A673 (cell line): ENCODE data around the gene CARMIL1. TPM values are rescaled to one million over a fixed set of nuclear protein-coding genes. Genes with fewer than 3 reads are reported as not detected.
A peak's percentile ranks its signal among the peaks of the same experiment; 100 is the strongest.

ENCODE experiments used
- BruUV-seq: library from RNA; stranded (reverse); fragments of 400-500 nt; replicated peaks from 2 replicates; lab custom pipeline; 2021; lab: Mats Ljungman, UMichigan
- CTCF ChIA-PET: fragments of 300-600 bp; sonication (Branson Sonifier 250); formaldehyde crosslinking; loops from one replicate; lab custom pipeline; 2022; ENCODE audit warnings: antibody characterized with exemption; lab: Charles Lee
- POLR2A ChIA-PET: fragments of 300-600 bp; sonication (Branson Sonifier 250); formaldehyde crosslinking; loops from one replicate; lab custom pipeline; 2022; ENCODE audit warnings: antibody characterized with exemption; ENCODE audit not compliant: low non-redundant PET; lab: Charles Lee
- DNase-seq: peaks from one replicate; pipeline ENCODE4 v3.0.0-alpha.2; 2015; ENCODE audit warnings: low spot score
- H3K27ac ChIP-seq: fragments of 200-600 bp; sonication (generic); 2 replicates; pipeline ENCODE4 v1.5.1; 2016; ENCODE audit warnings: mixed run types, low read depth, mild to moderate bottlenecking, mixed read lengths, antibody characterized with exemption, low read length; ENCODE audit not compliant: poor library complexity, severe bottlenecking
- H3K27me3 ChIP-seq: fragments of 200-600 bp; sonication (generic); replicated peaks from 2 replicates; pipeline ENCODE4 v1.6.1; 2017; ENCODE audit warnings: mixed run types, low read depth, mild to moderate bottlenecking, mixed read lengths, antibody characterized with exemption, low read length; ENCODE audit not compliant: insufficient read depth, poor library complexity
- H3K36me3 ChIP-seq: fragments of 200-600 bp; sonication (generic); 2 replicates; pipeline ENCODE4 v1.6.1; 2016; ENCODE audit warnings: mixed run types, mild to moderate bottlenecking, mixed read lengths, antibody characterized with exemption, low read length; ENCODE audit not compliant: insufficient read depth, poor library complexity, severe bottlenecking
- H3K4me1 ChIP-seq: fragments of 200-600 bp; sonication (generic); 2 replicates; pipeline ENCODE4 v1.6.1; 2017; ENCODE audit warnings: mixed run types, mild to moderate bottlenecking, mixed read lengths, antibody characterized with exemption, low read length; ENCODE audit not compliant: insufficient read depth, poor library complexity, severe bottlenecking
- H3K4me3 ChIP-seq: fragments of 200-600 bp; sonication (generic); 2 replicates; pipeline ENCODE4 v1.5.1; 2016; ENCODE audit warnings: low read depth, mixed run types, mild to moderate bottlenecking, mixed read lengths, low read length; ENCODE audit not compliant: poor library complexity, severe bottlenecking
- H3K9me3 ChIP-seq: fragments of 200-600 bp; sonication (generic); 2 replicates; pipeline ENCODE4 v1.6.1; 2016; ENCODE audit warnings: mixed run types, low read depth, mild to moderate bottlenecking, mixed read lengths, antibody characterized with exemption, low read length; ENCODE audit not compliant: poor library complexity, severe bottlenecking
- EZH2 ChIP-seq: fragments of 200-600 bp; sonication (generic); IDR thresholded peaks from 2 replicates; pipeline ENCODE4 v1.6.1; 2017; ENCODE audit warnings: borderline replicate concordance, low read depth, mild to moderate bottlenecking, mixed read lengths, antibody characterized with exemption, low read length; ENCODE audit not compliant: poor library complexity, severe bottlenecking
- intact Hi-C: fragments of 100-400 bp; cut with micrococcal nuclease; formaldehyde crosslinking; loops from one replicate; pipeline ENCODE4 v1.10.0; 2022; ENCODE audit not compliant: unreplicated experiment
- total RNA-seq: library from RNA; stranded (reverse); gene quantifications from 2 replicates; pipeline ENCODE4 v1.2.3, GENCODE V29; 2021
- TF ChIP-seq, protein P1 (sequence below): fragments of 300-800, 200-600 bp; sonication (generic); conservative IDR thresholded peaks from 2 replicates; pipeline ENCODE4 v1.5.1; 2017; ENCODE audit warnings: low read depth, mild to moderate bottlenecking, antibody characterized with exemption, low read length, moderate library complexity, mixed read lengths

The CARMIL1 gene
- total RNA-seq, 1 experiment from 2014 or later = 7.2 TPM

DNA sequence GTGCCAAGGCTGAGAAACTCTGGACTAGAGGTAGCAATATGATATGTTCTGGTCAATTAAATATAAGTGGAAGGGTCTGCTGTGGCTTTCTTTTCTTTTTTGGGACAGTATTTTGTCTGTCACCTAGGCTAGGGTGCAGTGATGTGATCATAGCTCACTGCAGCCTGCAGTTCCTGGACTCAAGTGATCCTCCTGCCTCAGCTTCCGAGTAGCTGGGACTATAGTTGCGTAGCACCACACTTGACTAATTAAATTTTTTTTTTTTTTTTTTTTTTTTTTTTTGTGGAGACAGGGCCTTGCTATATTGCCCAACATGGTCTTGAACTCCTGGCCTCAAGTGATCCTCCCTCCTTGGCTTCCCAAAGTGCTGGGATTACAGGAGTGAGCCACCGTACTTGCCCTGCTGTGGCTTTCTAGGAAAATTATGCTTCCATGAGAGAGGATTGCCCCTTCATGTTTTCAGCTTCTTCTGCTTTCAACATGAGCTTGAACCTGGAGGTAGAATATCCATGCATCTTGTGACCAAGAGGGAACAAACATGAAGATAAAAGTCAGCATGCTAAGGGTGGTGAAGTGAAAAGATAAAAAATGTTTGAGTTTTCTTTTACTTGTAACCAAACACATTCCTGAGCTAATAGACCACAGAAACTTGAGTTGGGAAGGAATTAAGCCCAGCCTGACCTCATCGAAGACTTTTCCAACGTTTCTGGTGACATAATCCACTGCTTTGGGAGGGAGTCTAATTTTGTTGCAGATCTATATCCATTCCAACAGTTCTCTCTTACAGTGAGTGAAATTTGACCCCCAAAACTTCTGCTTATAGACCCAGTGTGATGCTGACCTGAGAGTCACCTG is 75.1 kb downstream of the CARMIL1 start:
- BruUV-seq = no TSS peak
- Histone ChIP-seq H3K9me3 (no peaks in the 10 kb centered on the region), H3K27me3 (no peaks in the 10 kb centered on the region), H3K4me1 (peaks cover 1% of the 10 kb centered on the region), H3K4me3 (no peak overlapping the region), H3K36me3 (no peaks in the 10 kb centered on the region), H3K27ac (no peak overlapping the region)
- DNase-seq = no peak
- ChIA-PET POLR2A (interaction anchor here (0.6 kb wide), 1 partner anchor 11 kb away, joined by 6 read pairs; no protein-coding TSS in a partner anchor), CTCF (no interaction called here)
- intact Hi-C loops = no loop called here
- no peak for TF ChIP-seq EZH2
- TF ChIP-seq, protein P1, sequence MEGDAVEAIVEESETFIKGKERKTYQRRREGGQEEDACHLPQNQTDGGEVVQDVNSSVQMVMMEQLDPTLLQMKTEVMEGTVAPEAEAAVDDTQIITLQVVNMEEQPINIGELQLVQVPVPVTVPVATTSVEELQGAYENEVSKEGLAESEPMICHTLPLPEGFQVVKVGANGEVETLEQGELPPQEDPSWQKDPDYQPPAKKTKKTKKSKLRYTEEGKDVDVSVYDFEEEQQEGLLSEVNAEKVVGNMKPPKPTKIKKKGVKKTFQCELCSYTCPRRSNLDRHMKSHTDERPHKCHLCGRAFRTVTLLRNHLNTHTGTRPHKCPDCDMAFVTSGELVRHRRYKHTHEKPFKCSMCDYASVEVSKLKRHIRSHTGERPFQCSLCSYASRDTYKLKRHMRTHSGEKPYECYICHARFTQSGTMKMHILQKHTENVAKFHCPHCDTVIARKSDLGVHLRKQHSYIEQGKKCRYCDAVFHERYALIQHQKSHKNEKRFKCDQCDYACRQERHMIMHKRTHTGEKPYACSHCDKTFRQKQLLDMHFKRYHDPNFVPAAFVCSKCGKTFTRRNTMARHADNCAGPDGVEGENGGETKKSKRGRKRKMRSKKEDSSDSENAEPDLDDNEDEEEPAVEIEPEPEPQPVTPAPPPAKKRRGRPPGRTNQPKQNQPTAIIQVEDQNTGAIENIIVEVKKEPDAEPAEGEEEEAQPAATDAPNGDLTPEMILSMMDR = no peak

DNA sequence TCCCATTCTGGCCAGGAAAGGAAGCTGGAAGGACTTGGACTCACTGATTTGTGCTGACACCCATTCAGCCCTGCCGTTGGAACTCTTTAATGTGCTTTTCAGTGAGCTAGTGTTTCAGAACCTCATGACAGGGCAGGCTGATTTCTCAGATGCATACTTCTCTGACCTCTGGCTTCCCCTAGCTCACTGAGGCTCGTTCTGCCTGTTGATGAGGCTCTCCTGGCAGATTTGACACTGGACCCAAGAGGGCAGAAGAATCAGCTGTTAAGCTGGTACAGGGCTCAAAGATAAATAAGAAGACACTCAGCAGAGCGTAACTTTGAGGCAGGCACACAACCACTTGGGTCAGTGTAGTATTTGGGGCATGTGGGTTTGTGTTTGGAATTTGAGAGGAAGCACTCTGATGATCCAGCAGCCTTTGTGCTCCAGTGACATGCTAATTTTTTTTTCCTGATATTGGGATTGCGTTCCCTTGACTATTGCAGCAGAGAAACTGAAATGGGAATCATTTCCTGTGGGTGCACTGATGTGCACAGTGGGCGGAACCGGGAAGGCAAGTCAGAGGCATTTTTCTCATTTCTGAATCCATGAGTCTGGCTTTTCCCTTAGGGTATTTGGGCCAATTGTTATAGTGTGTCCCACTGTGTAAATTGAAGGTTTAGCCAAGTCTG is 80.2 kb downstream of the CARMIL1 start:
- ChIA-PET CTCF (no interaction called here), POLR2A (no interaction called here)
- H3K36me3 ChIP-seq = no peaks in the 10 kb centered on the region
- no peak overlapping the region for H3K4me3 ChIP-seq
- H3K4me1 ChIP-seq = peaks cover 10% of the 10 kb centered on the region
- intact Hi-C loops = no loop called here
- BruUV-seq = no TSS peak
- H3K27ac ChIP-seq = no peak overlapping the region
- TF ChIP-seq, protein P1 = no peak
- TF ChIP-seq EZH2 = no peak
- DNase-seq = peak; percentile 34
- no peaks in the 10 kb centered on the region for H3K9me3 ChIP-seq
- H3K27me3 ChIP-seq = no peaks in the 10 kb centered on the region

- Histone ChIP-seq H3K27me3 (no peaks in the 10 kb centered on the region), H3K4me3 (no peak overlapping the region), H3K9me3 (no peaks in the 10 kb centered on the region), H3K4me1 (peaks cover 10% of the 10 kb centered on the region), H3K36me3 (no peaks in the 10 kb centered on the region), H3K27ac (no peak overlapping the region)
- ChIA-PET POLR2A (no interaction called here), CTCF (no interaction called here)
- DNase-seq = no peak
- intact Hi-C loops = no loop called here
- no TSS peak for BruUV-seq
- TF ChIP-seq, protein P1 = no peak
- TF ChIP-seq EZH2 = no peak
These were observed 80.7 kb downstream of the CARMIL1 start for GRCh38 chr6:25359891-25360290.
